Upper lobe of left lung (tissue), 4 donors: ENCODE results near the gene TAF5.

Experiments
- CTCF ChIP-seq, 6 experiments: fragments of 450-650 bp in 4 of 6; fragments of 200-600 bp in 2 of 6; sonication (generic) in 2 of 6; IDR thresholded peaks; one replicate each; pipeline ENCODE4 v1.5.1; 2016 to 2019; ENCODE audit warnings: antibody characterized with exemption in 6 of 6
- EP300 ChIP-seq, 4 donors: sonication (generic); formaldehyde crosslinking; IDR thresholded peaks; one replicate each; pipeline ENCODE4 v1.5.1; 2017; ENCODE audit warnings: antibody characterized with exemption in 4 of 4, control low read depth in 2 of 4
- POLR2A ChIP-seq, 4 donors: fragments of 450-650 bp; IDR thresholded peaks; one replicate each; pipeline ENCODE4 v1.5.1; 2016 to 2017; ENCODE audit warnings: antibody characterized with exemption in 4 of 4, mild to moderate bottlenecking in 2 of 4
- POLR2AphosphoS5 ChIP-seq, 2 donors: sonication (generic); formaldehyde crosslinking; IDR thresholded peaks; one replicate each; pipeline ENCODE4 v1.5.1; 2017; ENCODE audit warnings: antibody characterized with exemption in 2 of 2

GRCh38 chr10:103395754-103396066 lies 27.9 kb downstream of the TAF5 start:
- TF ChIP-seq CTCF (IDR thresholded peaks at IDR 0.05): no peak
- no peak for TF ChIP-seq EP300 (IDR thresholded peaks at IDR 0.05)
- TF ChIP-seq POLR2A (IDR thresholded peaks at IDR 0.05): no peak
- TF ChIP-seq POLR2AphosphoS5 (IDR thresholded peaks at IDR 0.05): no peak
